ENCODE measurements around the gene KRTAP3-3. TPM values are rescaled to one million over a fixed set of nuclear protein-coding genes. Genes with fewer than 3 reads are reported as not detected.

KRTAP3-3 gene
- total RNA-seq, 1 experiment from 2014 or later, result not detected

DNA sequence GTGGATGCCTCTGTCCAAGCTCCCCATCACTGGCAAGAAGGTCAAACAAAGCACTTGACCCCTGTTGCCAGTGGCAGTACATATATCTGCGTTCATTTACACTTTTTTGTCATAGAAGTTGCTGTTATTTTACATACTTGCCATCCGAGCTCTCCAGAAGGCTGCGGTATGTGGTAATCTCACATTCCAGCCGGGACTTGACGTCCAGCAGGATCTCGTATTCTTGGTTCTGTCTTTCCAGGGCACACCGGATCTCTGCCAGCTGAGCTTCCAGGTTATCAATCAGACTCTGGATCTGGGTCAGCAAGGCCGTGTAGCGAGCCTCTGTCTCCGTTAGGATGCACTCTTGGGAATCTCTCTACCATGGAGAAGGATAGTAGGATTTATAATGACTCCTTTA is 33.8 kb downstream of the KRTAP3-3 start:
- TF ChIP-seq, protein P1, sequence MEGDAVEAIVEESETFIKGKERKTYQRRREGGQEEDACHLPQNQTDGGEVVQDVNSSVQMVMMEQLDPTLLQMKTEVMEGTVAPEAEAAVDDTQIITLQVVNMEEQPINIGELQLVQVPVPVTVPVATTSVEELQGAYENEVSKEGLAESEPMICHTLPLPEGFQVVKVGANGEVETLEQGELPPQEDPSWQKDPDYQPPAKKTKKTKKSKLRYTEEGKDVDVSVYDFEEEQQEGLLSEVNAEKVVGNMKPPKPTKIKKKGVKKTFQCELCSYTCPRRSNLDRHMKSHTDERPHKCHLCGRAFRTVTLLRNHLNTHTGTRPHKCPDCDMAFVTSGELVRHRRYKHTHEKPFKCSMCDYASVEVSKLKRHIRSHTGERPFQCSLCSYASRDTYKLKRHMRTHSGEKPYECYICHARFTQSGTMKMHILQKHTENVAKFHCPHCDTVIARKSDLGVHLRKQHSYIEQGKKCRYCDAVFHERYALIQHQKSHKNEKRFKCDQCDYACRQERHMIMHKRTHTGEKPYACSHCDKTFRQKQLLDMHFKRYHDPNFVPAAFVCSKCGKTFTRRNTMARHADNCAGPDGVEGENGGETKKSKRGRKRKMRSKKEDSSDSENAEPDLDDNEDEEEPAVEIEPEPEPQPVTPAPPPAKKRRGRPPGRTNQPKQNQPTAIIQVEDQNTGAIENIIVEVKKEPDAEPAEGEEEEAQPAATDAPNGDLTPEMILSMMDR (IDR thresholded peaks at IDR 0.05), result no peak
- TF ChIP-seq ZNF138 (CRISPR knock-in tag; conservative IDR thresholded peaks at IDR 0.05) (no peak), SMAD3 (CRISPR knock-in tag; IDR thresholded peaks at IDR 0.05; ENCODE audit: borderline replicate concordance) (no peak), ZNF232 (CRISPR knock-in tag; IDR thresholded peaks at IDR 0.05) (no peak), TCF7 (CRISPR knock-in tag; IDR thresholded peaks at IDR 0.05; ENCODE audit: low read depth) (no peak), GRHL2 (CRISPR knock-in tag; IDR thresholded peaks at IDR 0.05; ENCODE audit: insufficient replicate concordance, severe bottlenecking) (no peak), SP1 (CRISPR knock-in tag; conservative IDR thresholded peaks at IDR 0.05) (no peak), KAT7 (CRISPR knock-in tag; IDR thresholded peaks at IDR 0.05; ENCODE audit: borderline replicate concordance) (no peak), GABPB1 (CRISPR knock-in tag; IDR thresholded peaks at IDR 0.05) (no peak), ZNF121 (CRISPR knock-in tag; IDR thresholded peaks at IDR 0.05) (no peak)
- TF ChIP-seq, protein P2, sequence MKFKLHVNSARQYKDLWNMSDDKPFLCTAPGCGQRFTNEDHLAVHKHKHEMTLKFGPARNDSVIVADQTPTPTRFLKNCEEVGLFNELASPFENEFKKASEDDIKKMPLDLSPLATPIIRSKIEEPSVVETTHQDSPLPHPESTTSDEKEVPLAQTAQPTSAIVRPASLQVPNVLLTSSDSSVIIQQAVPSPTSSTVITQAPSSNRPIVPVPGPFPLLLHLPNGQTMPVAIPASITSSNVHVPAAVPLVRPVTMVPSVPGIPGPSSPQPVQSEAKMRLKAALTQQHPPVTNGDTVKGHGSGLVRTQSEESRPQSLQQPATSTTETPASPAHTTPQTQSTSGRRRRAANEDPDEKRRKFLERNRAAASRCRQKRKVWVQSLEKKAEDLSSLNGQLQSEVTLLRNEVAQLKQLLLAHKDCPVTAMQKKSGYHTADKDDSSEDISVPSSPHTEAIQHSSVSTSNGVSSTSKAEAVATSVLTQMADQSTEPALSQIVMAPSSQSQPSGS (CRISPR knock-in tag; IDR thresholded peaks at IDR 0.05; ENCODE audit: borderline replicate concordance, low read depth), result no peak
- TF ChIP-seq, protein P3, sequence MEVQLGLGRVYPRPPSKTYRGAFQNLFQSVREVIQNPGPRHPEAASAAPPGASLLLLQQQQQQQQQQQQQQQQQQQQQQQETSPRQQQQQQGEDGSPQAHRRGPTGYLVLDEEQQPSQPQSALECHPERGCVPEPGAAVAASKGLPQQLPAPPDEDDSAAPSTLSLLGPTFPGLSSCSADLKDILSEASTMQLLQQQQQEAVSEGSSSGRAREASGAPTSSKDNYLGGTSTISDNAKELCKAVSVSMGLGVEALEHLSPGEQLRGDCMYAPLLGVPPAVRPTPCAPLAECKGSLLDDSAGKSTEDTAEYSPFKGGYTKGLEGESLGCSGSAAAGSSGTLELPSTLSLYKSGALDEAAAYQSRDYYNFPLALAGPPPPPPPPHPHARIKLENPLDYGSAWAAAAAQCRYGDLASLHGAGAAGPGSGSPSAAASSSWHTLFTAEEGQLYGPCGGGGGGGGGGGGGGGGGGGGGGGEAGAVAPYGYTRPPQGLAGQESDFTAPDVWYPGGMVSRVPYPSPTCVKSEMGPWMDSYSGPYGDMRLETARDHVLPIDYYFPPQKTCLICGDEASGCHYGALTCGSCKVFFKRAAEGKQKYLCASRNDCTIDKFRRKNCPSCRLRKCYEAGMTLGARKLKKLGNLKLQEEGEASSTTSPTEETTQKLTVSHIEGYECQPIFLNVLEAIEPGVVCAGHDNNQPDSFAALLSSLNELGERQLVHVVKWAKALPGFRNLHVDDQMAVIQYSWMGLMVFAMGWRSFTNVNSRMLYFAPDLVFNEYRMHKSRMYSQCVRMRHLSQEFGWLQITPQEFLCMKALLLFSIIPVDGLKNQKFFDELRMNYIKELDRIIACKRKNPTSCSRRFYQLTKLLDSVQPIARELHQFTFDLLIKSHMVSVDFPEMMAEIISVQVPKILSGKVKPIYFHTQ (CRISPR knock-in tag; IDR thresholded peaks at IDR 0.05), result no peak
- TF ChIP-seq, protein P4, sequence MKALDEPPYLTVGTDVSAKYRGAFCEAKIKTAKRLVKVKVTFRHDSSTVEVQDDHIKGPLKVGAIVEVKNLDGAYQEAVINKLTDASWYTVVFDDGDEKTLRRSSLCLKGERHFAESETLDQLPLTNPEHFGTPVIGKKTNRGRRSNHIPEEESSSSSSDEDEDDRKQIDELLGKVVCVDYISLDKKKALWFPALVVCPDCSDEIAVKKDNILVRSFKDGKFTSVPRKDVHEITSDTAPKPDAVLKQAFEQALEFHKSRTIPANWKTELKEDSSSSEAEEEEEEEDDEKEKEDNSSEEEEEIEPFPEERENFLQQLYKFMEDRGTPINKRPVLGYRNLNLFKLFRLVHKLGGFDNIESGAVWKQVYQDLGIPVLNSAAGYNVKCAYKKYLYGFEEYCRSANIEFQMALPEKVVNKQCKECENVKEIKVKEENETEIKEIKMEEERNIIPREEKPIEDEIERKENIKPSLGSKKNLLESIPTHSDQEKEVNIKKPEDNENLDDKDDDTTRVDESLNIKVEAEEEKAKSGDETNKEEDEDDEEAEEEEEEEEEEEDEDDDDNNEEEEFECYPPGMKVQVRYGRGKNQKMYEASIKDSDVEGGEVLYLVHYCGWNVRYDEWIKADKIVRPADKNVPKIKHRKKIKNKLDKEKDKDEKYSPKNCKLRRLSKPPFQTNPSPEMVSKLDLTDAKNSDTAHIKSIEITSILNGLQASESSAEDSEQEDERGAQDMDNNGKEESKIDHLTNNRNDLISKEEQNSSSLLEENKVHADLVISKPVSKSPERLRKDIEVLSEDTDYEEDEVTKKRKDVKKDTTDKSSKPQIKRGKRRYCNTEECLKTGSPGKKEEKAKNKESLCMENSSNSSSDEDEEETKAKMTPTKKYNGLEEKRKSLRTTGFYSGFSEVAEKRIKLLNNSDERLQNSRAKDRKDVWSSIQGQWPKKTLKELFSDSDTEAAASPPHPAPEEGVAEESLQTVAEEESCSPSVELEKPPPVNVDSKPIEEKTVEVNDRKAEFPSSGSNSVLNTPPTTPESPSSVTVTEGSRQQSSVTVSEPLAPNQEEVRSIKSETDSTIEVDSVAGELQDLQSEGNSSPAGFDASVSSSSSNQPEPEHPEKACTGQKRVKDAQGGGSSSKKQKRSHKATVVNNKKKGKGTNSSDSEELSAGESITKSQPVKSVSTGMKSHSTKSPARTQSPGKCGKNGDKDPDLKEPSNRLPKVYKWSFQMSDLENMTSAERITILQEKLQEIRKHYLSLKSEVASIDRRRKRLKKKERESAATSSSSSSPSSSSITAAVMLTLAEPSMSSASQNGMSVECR (CRISPR knock-in tag; IDR thresholded peaks at IDR 0.05; ENCODE audit: borderline replicate concordance), result no peak
- ATAC-seq (no peak), DNase-seq (ENCODE audit: low spot score) (no peak)
- Mint-ChIP-seq H3K9me3 (no peaks in the 10 kb centered on the region), H3K4me3 (no peak overlapping the region), H3K36me3 (no peaks in the 10 kb centered on the region), H3K27ac (no peak overlapping the region), H3K27me3 (ENCODE audit: low read depth) (no peaks in the 10 kb centered on the region), H3K4me1 (peaks cover 42% of the 10 kb centered on the region)
- POLR2A ChIA-PET, result no interaction called here
- CTCF ChIA-PET, result interaction anchor here (1.3 to 1.8 kb wide), 2 partner anchors 97 to 457 kb away, joined by 3 to 4 read pairs; no protein-coding TSS in a partner anchor

DNA sequence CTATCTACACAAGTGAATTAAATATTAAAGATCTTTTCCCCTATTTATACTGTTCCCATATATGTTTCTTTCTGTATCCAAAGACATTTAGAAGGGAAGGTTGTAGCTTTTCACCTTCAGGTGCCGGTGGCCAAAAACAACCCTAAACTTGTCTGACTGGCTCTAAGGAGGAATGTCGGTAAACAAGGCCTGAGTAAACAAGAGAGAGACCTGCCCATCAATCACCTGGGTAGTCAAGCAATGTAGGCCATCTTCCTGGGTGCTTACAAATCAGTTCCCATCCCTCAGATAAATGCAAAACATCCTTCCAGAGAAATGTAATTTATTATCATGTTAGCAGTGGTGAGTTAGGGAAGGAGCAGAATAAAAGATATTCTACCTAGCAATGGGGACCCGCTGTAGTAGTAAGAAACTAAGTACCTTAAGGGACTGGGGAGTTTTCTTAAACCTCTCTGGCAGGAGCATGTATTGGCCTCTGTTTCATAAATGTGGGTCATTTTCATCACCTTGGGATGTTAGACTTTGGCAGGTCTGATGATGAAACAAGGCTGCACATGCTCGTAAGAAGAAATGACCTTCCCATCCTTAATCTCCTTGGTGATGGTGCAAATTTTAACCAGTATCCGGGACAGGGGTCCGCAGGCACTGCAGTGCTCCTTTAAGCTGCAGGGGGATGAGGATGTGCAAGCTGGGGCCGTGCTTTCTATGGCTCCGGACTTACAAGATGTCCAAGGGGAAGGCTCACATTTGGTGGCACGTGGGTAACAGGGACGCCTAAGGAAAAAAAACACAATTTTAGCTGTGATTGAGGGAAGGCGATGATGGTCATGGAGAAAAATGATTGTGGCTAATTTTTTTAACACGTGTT is 35.6 kb downstream of the KRTAP3-3 start:
- ChIA-PET POLR2A (no interaction called here), CTCF (interaction anchor here (1.8 kb wide), 1 partner anchor 459 kb away, joined by 4 read pairs; no protein-coding TSS in a partner anchor)
- DNase-seq (ENCODE audit: low spot score) (no peak), ATAC-seq (peak; percentile 80)
- Mint-ChIP-seq H3K36me3 (no peaks in the 10 kb centered on the region), H3K27ac (0 out of 2 replicates have a peak overlapping the region, but pooled peaks have one; percentile 16), H3K4me3 (no peak overlapping the region), H3K27me3 (ENCODE audit: low read depth) (no peaks in the 10 kb centered on the region), H3K9me3 (no peaks in the 10 kb centered on the region), H3K4me1 (peaks cover 42% of the 10 kb centered on the region)
- TF ChIP-seq GABPB1 (CRISPR knock-in tag; IDR thresholded peaks at IDR 0.05), result peak; percentile 43; the same call in 1 of the 2 replicates
- TF ChIP-seq, protein P5, sequence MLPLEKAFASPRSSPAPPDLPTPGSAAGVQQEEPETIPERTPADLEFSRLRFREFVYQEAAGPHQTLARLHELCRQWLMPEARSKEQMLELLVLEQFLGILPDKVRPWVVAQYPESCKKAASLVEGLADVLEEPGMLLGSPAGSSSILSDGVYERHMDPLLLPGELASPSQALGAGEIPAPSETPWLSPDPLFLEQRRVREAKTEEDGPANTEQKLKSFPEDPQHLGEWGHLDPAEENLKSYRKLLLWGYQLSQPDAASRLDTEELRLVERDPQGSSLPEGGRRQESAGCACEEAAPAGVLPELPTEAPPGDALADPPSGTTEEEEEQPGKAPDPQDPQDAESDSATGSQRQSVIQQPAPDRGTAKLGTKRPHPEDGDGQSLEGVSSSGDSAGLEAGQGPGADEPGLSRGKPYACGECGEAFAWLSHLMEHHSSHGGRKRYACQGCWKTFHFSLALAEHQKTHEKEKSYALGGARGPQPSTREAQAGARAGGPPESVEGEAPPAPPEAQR (CRISPR knock-in tag; IDR thresholded peaks at IDR 0.05), result no peak

All from WTC11 (cell line).